Cardiac muscle cell (in vitro differentiated cells and primary cell): ENCODE data around the gene COL26A1. TPM values are rescaled to one million over a fixed set of nuclear protein-coding genes. Genes with fewer than 3 reads are reported as not detected.

Experiments used
- DNase-seq, 2 donors: peaks; one replicate each; pipeline versions ENCODE4 v3.0.0 to v3.0.0-alpha.2; 2010 to 2017; ENCODE audit warnings: low read depth in 1 of 2, low spot score in 1 of 2
- H3K27ac ChIP-seq: fragments of 200-600 bp; sonication (generic); 2 replicates; pipeline ENCODE4 v1.5.1; 2016
- H3K27me3 ChIP-seq: fragments of 200-600 bp; sonication (generic); 2 replicates; pipeline ENCODE4 v1.6.0; 2016; ENCODE audit warnings: control low read depth
- H3K36me3 ChIP-seq: fragments of 200-600 bp; sonication (generic); 2 replicates; pipeline ENCODE4 v1.5.1; 2016; ENCODE audit warnings: control low read depth
- H3K4me1 ChIP-seq: fragments of 200-600 bp; sonication (generic); 2 replicates; pipeline ENCODE4 v1.8.1; 2017; ENCODE audit warnings: low read depth, mild to moderate bottlenecking, mixed run types
- H3K4me3 ChIP-seq: fragments of 200-600 bp; sonication (generic); 2 replicates; pipeline ENCODE4 v1.5.1; 2016; ENCODE audit warnings: mild to moderate bottlenecking
- H3K9me3 ChIP-seq: fragments of 200-600 bp; sonication (generic); 2 replicates; pipeline ENCODE4 v1.5.1; 2017; ENCODE audit warnings: low read depth, mild to moderate bottlenecking, control low read depth
- CTCF ChIP-seq: IDR thresholded peaks from 2 replicates; pipeline ENCODE4 v1.5.1; 2012; ENCODE audit warnings: low read depth, mild to moderate bottlenecking, low read length
- polyA plus RNA-seq: library from polyadenylated mRNA; unstranded; fragments of >200 nt; fragmentation: Nextera tagmentation; extraction: Ambion mirVana; gene quantifications from 2 replicates; pipeline ENCODE4 v1.2.1, GENCODE V29; 2016
- total RNA-seq: library from RNA; depleted of rRNA; stranded (reverse); fragments of >200 nt; gene quantifications from 2 replicates; pipeline ENCODE4 v1.2.3, GENCODE V29; 2016

The COL26A1 gene
- total and polyA plus RNA-seq, 2 experiments from 2014 or later, result 12.5 to 44.8 TPM

GRCh38 chr7:101598422-101598985, 235.8 kb downstream of the COL26A1 start:
- Histone ChIP-seq H3K4me1 (no peaks in the 10 kb centered on the region), H3K9me3 (no peaks in the 10 kb centered on the region), H3K27me3 (no peaks in the 10 kb centered on the region), H3K27ac (no peak overlapping the region), H3K4me3 (no peak overlapping the region), H3K36me3 (no peaks in the 10 kb centered on the region)
- no peak for DNase-seq
- TF ChIP-seq CTCF, result no peak

GRCh38 chr7:101598986-101599771, 236.5 kb downstream of the COL26A1 start:
- Histone ChIP-seq H3K4me3 (no peak overlapping the region), H3K36me3 (no peaks in the 10 kb centered on the region), H3K4me1 (no peaks in the 10 kb centered on the region), H3K27me3 (no peaks in the 10 kb centered on the region), H3K27ac (no peak overlapping the region), H3K9me3 (no peaks in the 10 kb centered on the region)
- peak in 1 of 2 donors; percentile 42 for DNase-seq
- TF ChIP-seq CTCF, result no peak

- H3K4me3 ChIP-seq, result no peak overlapping the region
- H3K4me1 ChIP-seq, result no peaks in the 10 kb centered on the region
- H3K27ac ChIP-seq, result no peak overlapping the region
- no peaks in the 10 kb centered on the region for H3K27me3 ChIP-seq
- DNase-seq, result no peak
- TF ChIP-seq CTCF, result no peak
- H3K36me3 ChIP-seq, result no peaks in the 10 kb centered on the region
- H3K9me3 ChIP-seq, result no peaks in the 10 kb centered on the region
Measured at GRCh38 chr7:101599787-101600186, 237.1 kb downstream of the COL26A1 start.

GRCh38 chr7:101602082-101602481, 239.4 kb downstream of the COL26A1 start:
- Histone ChIP-seq H3K4me1 (no peaks in the 10 kb centered on the region), H3K27me3 (no peaks in the 10 kb centered on the region), H3K9me3 (no peaks in the 10 kb centered on the region), H3K4me3 (no peak overlapping the region), H3K27ac (no peak overlapping the region), H3K36me3 (no peaks in the 10 kb centered on the region)
- DNase-seq, result no peak
- TF ChIP-seq CTCF, result no peak

- DNase-seq, result peak; percentile 83 to 91
Measured at GRCh38 chr7:101602484-101603241, 240.0 kb downstream of the COL26A1 start.

More at GRCh38 chr7:101602484-101603241, 240.0 kb downstream of the COL26A1 start:
- Histone ChIP-seq H3K4me1 (no peaks in the 10 kb centered on the region), H3K9me3 (no peaks in the 10 kb centered on the region), H3K27ac (peak overlapping the region; percentile 67), H3K4me3 (no peak overlapping the region), H3K27me3 (no peaks in the 10 kb centered on the region), H3K36me3 (no peaks in the 10 kb centered on the region)
- TF ChIP-seq CTCF, result peak; percentile 94
